Urinary bladder (tissue), 4 donors: ENCODE measurements around the gene IKZF3. TPM values are rescaled to one million over a fixed set of nuclear protein-coding genes. Genes with fewer than 3 reads are reported as not detected.
A peak's percentile ranks its signal among the peaks of the same experiment; 100 is the strongest.
"Not testable (repeated sequence)": the region's sequence is repeated elsewhere in the genome, so short reads cannot be mapped to it uniquely, and the experiment has no call there.

Source experiments
- DNase-seq: peaks from one replicate; pipeline ENCODE4 v3.0.0-alpha.2; 2015; ENCODE audit errors: extremely low spot score
- H3K27ac ChIP-seq: one replicate; pipeline ENCODE4 v1.5.1; 2013; ENCODE audit warnings: low read depth, mild to moderate bottlenecking, moderate library complexity
- H3K36me3 ChIP-seq: one replicate; pipeline ENCODE4 v1.6.1; 2013; ENCODE audit warnings: mild to moderate bottlenecking, moderate library complexity; ENCODE audit not compliant: insufficient read depth
- H3K4me1 ChIP-seq: one replicate; pipeline ENCODE4 v1.6.1; 2013; ENCODE audit warnings: mild to moderate bottlenecking, moderate library complexity; ENCODE audit not compliant: insufficient read depth
- H3K4me3 ChIP-seq: one replicate; pipeline ENCODE4 v1.5.1; 2013; ENCODE audit warnings: low read depth, low read length
- WGBS: extraction: QIAGEN DNeasy Blood & Tissue Kit; methylation state at CpG from one replicate; pipeline ENCODE4 v1.1.7; 2013; 5-methylcytosine and 5-hydroxymethylcytosine counted together
- polyA plus RNA-seq: library from polyadenylated mRNA; stranded (reverse); fragments of 200-250 nt; gene quantifications from one replicate; pipeline ENCODE4 v1.2.3, GENCODE V29; 2013
- total RNA-seq: library from RNA; depleted of rRNA; stranded (reverse); fragments of >200 nt; gene quantifications from one replicate; pipeline ENCODE4 v1.2.3, GENCODE V29; 2014
- donor health status: healthy with polysubstance abuse.
- donor health status: healthy.

The IKZF3 gene
- total and polyA plus RNA-seq, 2 donors: 0.58 to 1.2 TPM

- Histone ChIP-seq H3K27ac (peak overlapping the region; percentile 35), H3K4me3 (no peak overlapping the region), H3K36me3 (no peaks in the 10 kb centered on the region), H3K4me1 (no peaks in the 10 kb centered on the region)
- WGBS: 53% methylated on average over 13 of the region's 13 CpGs
- no peak for DNase-seq
Measured at GRCh38 chr17:39737206-39737759, 126.8 kb downstream of the IKZF3 start.

- Histone ChIP-seq H3K27ac (no peak overlapping the region), H3K4me1 (no peaks in the 10 kb centered on the region), H3K4me3 (no peak overlapping the region), H3K36me3 (no peaks in the 10 kb centered on the region)
- DNase-seq: no peak
- 70% methylated on average over 10 of the region's 10 CpGs for WGBS
Measured at GRCh38 chr17:39736319-39737165, 127.6 kb downstream of the IKZF3 start.

- H3K4me1 ChIP-seq: no peaks in the 10 kb centered on the region
- 59% methylated on average over 2 of the region's 2 CpGs for WGBS
- no peak overlapping the region for H3K4me3 ChIP-seq
- H3K27ac ChIP-seq: no peak overlapping the region
- DNase-seq: no peak
- no peaks in the 10 kb centered on the region for H3K36me3 ChIP-seq
Measured at GRCh38 chr17:39735882-39736281, 128.2 kb downstream of the IKZF3 start.

- WGBS: 95% methylated on average over 3 of the region's 3 CpGs
- no peaks in the 10 kb centered on the region for H3K36me3 ChIP-seq
- H3K4me1 ChIP-seq: no peaks in the 10 kb centered on the region
- no peak overlapping the region for H3K27ac ChIP-seq
- DNase-seq: no peak
- H3K4me3 ChIP-seq: no peak overlapping the region
Measured at GRCh38 chr17:39732586-39732985, 131.5 kb downstream of the IKZF3 start.

- peak within 1 kb of the TSS; percentile 65 for H3K4me3 ChIP-seq
- no peaks in the 10 kb centered on the region for H3K36me3 ChIP-seq
- peak within 1 kb of the TSS; percentile 95 for H3K27ac ChIP-seq
- no peaks in the 10 kb centered on the region for H3K4me1 ChIP-seq
- no peak for DNase-seq
- under 1% methylated on average over 65 of the region's 65 CpGs for WGBS
Measured at GRCh38 chr17:39730095-39730921, 133.8 kb downstream of the IKZF3 start, which contains the start of gene MIEN1. Gene MIEN1 (minus strand): TSS chr17:39730532. CDS start chr17:39730495, 37 bp downstream.

GRCh38 chr17:39729280-39729851 is 134.7 kb downstream of the IKZF3 start:
- Histone ChIP-seq H3K36me3 (no peaks in the 10 kb centered on the region), H3K27ac (peak overlapping the region; percentile 95), H3K4me1 (no peaks in the 10 kb centered on the region), H3K4me3 (peak overlapping the region; percentile 65)
- no peak for DNase-seq
- WGBS: 71% methylated on average over 6 of the region's 6 CpGs

- no peaks in the 10 kb centered on the region for H3K36me3 ChIP-seq
- H3K4me1 ChIP-seq: no peaks in the 10 kb centered on the region
- no peak overlapping the region for H3K27ac ChIP-seq
- no peak for DNase-seq
- 77% methylated on average over 10 of the region's 10 CpGs for WGBS
- no peak overlapping the region for H3K4me3 ChIP-seq
Measured at GRCh38 chr17:39727556-39727955, 136.6 kb downstream of the IKZF3 start.

- Histone ChIP-seq H3K4me1 (no peaks in the 10 kb centered on the region), H3K36me3 (no peaks in the 10 kb centered on the region), H3K4me3 (no peak overlapping the region), H3K27ac (no peak overlapping the region)
- DNase-seq: no peak
- WGBS: 87% methylated on average over 9 of the region's 9 CpGs
Measured at GRCh38 chr17:39726617-39727016, 137.5 kb downstream of the IKZF3 start.

GRCh38 chr17:39725923-39726322 is 138.2 kb downstream of the IKZF3 start:
- H3K27ac ChIP-seq, H3K4me3 ChIP-seq, H3K4me1 ChIP-seq, H3K36me3 ChIP-seq, DNase-seq: not testable (repeated sequence)
- 98% methylated on average over 1 of the region's 1 CpG for WGBS

- DNase-seq: no peak
- WGBS: 95% methylated on average over 13 of the region's 13 CpGs
- no peaks in the 10 kb centered on the region for H3K4me1 ChIP-seq
- no peaks in the 10 kb centered on the region for H3K36me3 ChIP-seq
- no peak overlapping the region for H3K4me3 ChIP-seq
- H3K27ac ChIP-seq: no peak overlapping the region
Measured at GRCh38 chr17:39724731-39725130, 139.4 kb downstream of the IKZF3 start.

GRCh38 chr17:39722965-39723848 is 140.9 kb downstream of the IKZF3 start:
- no peaks in the 10 kb centered on the region for H3K4me1 ChIP-seq
- no peak overlapping the region for H3K4me3 ChIP-seq
- no peak overlapping the region for H3K27ac ChIP-seq
- peaks cover 2% of the 10 kb centered on the region for H3K36me3 ChIP-seq
- 85% methylated on average over 34 of the region's 34 CpGs for WGBS
- DNase-seq: no peak

GRCh38 chr17:39722104-39722503 is 142.0 kb downstream of the IKZF3 start:
- peaks cover 5% of the 10 kb centered on the region for H3K36me3 ChIP-seq
- no peak overlapping the region for H3K27ac ChIP-seq
- WGBS: 94% methylated on average over 6 of the region's 6 CpGs
- H3K4me1 ChIP-seq: no peaks in the 10 kb centered on the region
- DNase-seq: no peak
- no peak overlapping the region for H3K4me3 ChIP-seq
